Rectal smooth muscle tissue (tissue), 1 donor: ENCODE results near the gene ATG5.

Experiments
- H3K27ac ChIP-seq: one replicate; pipeline ENCODE4 v1.7.0; 2013; ENCODE audit warnings: low read depth, low read length, inconsistent platforms
- H3K27me3 ChIP-seq: one replicate; pipeline ENCODE4 v1.7.0; 2013; ENCODE audit warnings: low read length; ENCODE audit not compliant: control insufficient read depth, insufficient read depth
- H3K36me3 ChIP-seq: one replicate; pipeline ENCODE4 v1.7.0; 2013; ENCODE audit warnings: low read length; ENCODE audit not compliant: control insufficient read depth, insufficient read depth
- H3K4me1 ChIP-seq: one replicate; pipeline ENCODE4 v1.7.0; 2013; ENCODE audit warnings: low read length; ENCODE audit not compliant: control insufficient read depth, insufficient read depth
- H3K4me3 ChIP-seq: one replicate; pipeline ENCODE4 v1.7.0; 2013; ENCODE audit warnings: low read length
- H3K9ac ChIP-seq: one replicate; pipeline ENCODE4 v1.7.0; 2013; ENCODE audit warnings: low read length

ATG5 gene

GRCh38 chr6:106180208-106180607 is 145.4 kb downstream of the ATG5 start:
- no peaks in the 10 kb centered on the region for H3K36me3 ChIP-seq
- H3K4me1 ChIP-seq: no peaks in the 10 kb centered on the region
- H3K9ac ChIP-seq: no peak overlapping the region
- no peak overlapping the region for H3K27ac ChIP-seq
- H3K27me3 ChIP-seq: no peaks in the 10 kb centered on the region
- H3K4me3 ChIP-seq: no peak overlapping the region

GRCh38 chr6:106178900-106179299 is 146.7 kb downstream of the ATG5 start:
- H3K36me3 ChIP-seq: no peaks in the 10 kb centered on the region

GRCh38 chr6:106177786-106178185 is 147.8 kb downstream of the ATG5 start:
- Histone ChIP-seq H3K4me3 (no peak overlapping the region), H3K36me3 (no peaks in the 10 kb centered on the region), H3K27ac (no peak overlapping the region), H3K9ac (no peak overlapping the region), H3K4me1 (no peaks in the 10 kb centered on the region), H3K27me3 (no peaks in the 10 kb centered on the region)

More at GRCh38 chr6:106178900-106179299, 146.7 kb downstream of the ATG5 start:
- no peak overlapping the region for H3K4me3 ChIP-seq
- no peak overlapping the region for H3K27ac ChIP-seq
- no peaks in the 10 kb centered on the region for H3K4me1 ChIP-seq
- H3K27me3 ChIP-seq: no peaks in the 10 kb centered on the region
- no peak overlapping the region for H3K9ac ChIP-seq

GRCh38 chr6:106173124-106173879 is 152.3 kb downstream of the ATG5 start:
- Histone ChIP-seq H3K9ac (no peak overlapping the region), H3K27me3 (no peaks in the 10 kb centered on the region), H3K36me3 (no peaks in the 10 kb centered on the region), H3K4me1 (no peaks in the 10 kb centered on the region), H3K27ac (no peak overlapping the region), H3K4me3 (no peak overlapping the region)

- H3K27ac ChIP-seq: no peak overlapping the region
- no peaks in the 10 kb centered on the region for H3K36me3 ChIP-seq
- no peaks in the 10 kb centered on the region for H3K4me1 ChIP-seq
- no peak overlapping the region for H3K4me3 ChIP-seq
- no peaks in the 10 kb centered on the region for H3K27me3 ChIP-seq
- no peak overlapping the region for H3K9ac ChIP-seq
Measured at GRCh38 chr6:106170030-106170791, 155.3 kb downstream of the ATG5 start.

- no peaks in the 10 kb centered on the region for H3K4me1 ChIP-seq
- no peak overlapping the region for H3K27ac ChIP-seq
- no peaks in the 10 kb centered on the region for H3K36me3 ChIP-seq
- H3K9ac ChIP-seq: no peak overlapping the region
- H3K27me3 ChIP-seq: no peaks in the 10 kb centered on the region
- H3K4me3 ChIP-seq: no peak overlapping the region
Measured at GRCh38 chr6:106169517-106169916, 156.0 kb downstream of the ATG5 start.

- H3K27me3 ChIP-seq: no peaks in the 10 kb centered on the region
- no peak overlapping the region for H3K27ac ChIP-seq
- no peaks in the 10 kb centered on the region for H3K36me3 ChIP-seq
- H3K9ac ChIP-seq: no peak overlapping the region
- no peaks in the 10 kb centered on the region for H3K4me1 ChIP-seq
- H3K4me3 ChIP-seq: no peak overlapping the region
Measured at GRCh38 chr6:106168097-106168888, 157.3 kb downstream of the ATG5 start.

GRCh38 chr6:106167096-106167814 is 158.3 kb downstream of the ATG5 start:
- no peak overlapping the region for H3K4me3 ChIP-seq
- no peak overlapping the region for H3K27ac ChIP-seq
- H3K4me1 ChIP-seq: no peaks in the 10 kb centered on the region
- H3K9ac ChIP-seq: no peak overlapping the region
- H3K27me3 ChIP-seq: no peaks in the 10 kb centered on the region
- H3K36me3 ChIP-seq: no peaks in the 10 kb centered on the region

- Histone ChIP-seq H3K36me3 (no peaks in the 10 kb centered on the region), H3K27me3 (no peaks in the 10 kb centered on the region), H3K9ac (no peak overlapping the region), H3K4me1 (no peaks in the 10 kb centered on the region), H3K27ac (no peak overlapping the region), H3K4me3 (no peak overlapping the region)
Measured at GRCh38 chr6:106165885-106166485, 159.6 kb downstream of the ATG5 start.

GRCh38 chr6:106163966-106164877 is 161.3 kb downstream of the ATG5 start:
- Histone ChIP-seq H3K4me3 (no peak overlapping the region), H3K36me3 (no peaks in the 10 kb centered on the region), H3K27me3 (no peaks in the 10 kb centered on the region), H3K9ac (peak overlapping the region; percentile 29), H3K27ac (no peak overlapping the region), H3K4me1 (no peaks in the 10 kb centered on the region)

- H3K4me3 ChIP-seq: no peak overlapping the region
- H3K27ac ChIP-seq: no peak overlapping the region
- peak overlapping the region; percentile 29 for H3K9ac ChIP-seq
Measured at GRCh38 chr6:106163446-106163965, 162.1 kb downstream of the ATG5 start.

More at GRCh38 chr6:106163446-106163965, 162.1 kb downstream of the ATG5 start:
- no peaks in the 10 kb centered on the region for H3K27me3 ChIP-seq
- H3K4me1 ChIP-seq: no peaks in the 10 kb centered on the region
- no peaks in the 10 kb centered on the region for H3K36me3 ChIP-seq
